RWPE1 (cell line): ENCODE results near the gene GPR12.

Experiments
- CTCF ChIA-PET: fragments of 350-600 bp; sonication (Branson Sonifier 250); formaldehyde crosslinking; extraction: SDS; loops from one replicate; lab custom pipeline; 2021; lab: Yijun Ruan, JAX
- POLR2A ChIA-PET: fragments of 400-600 bp; formaldehyde crosslinking; extraction: SDS; loops from one replicate; lab custom pipeline; 2020; ENCODE audit warnings: antibody characterized with exemption; ENCODE audit not compliant: low non-redundant PET; lab: Yijun Ruan, JAX
- DNase-seq: peaks from one replicate; pipeline ENCODE4 v3.0.0; 2012; ENCODE audit warnings: low spot score
- H3K27ac ChIP-seq: fragments of 450-650 bp; 2 replicates; pipeline ENCODE4 v1.5.1; 2017
- CTCF ChIP-seq: fragments of 450-650 bp; conservative IDR thresholded peaks from 2 replicates; pipeline ENCODE4 v1.5.1; 2017; ENCODE audit warnings: low read depth, mild to moderate bottlenecking

GPR12 gene

DNA sequence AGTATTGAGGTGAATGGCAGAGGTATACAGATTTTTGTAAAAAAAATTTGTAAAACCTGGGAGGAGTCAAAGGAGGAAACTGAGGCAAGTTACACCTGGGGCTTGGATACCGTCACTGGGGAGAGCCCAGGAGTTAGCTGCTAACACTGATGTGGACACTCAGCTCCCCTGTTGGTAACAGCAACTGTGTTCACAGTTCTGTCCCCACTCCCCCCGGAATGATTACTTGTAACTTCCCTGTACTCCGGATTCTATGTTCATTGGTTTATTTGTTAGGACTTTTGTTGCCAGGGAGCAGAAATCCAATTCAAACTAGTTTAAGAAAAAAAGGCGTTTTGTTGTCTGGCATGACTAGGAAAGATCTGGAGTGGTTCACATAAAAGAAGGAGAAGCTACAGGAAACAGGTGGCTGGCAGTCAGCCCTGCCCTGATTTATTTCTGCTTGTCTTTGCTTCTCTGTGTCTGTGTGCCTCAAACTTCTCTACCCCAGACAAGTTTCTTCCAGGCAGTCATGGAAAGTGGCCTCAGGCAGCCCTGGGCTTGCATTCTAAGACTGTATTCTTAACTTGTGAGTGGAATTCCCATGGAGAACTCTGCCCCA, 2.3 kb upstream of the GPR12 start:
- POLR2A ChIA-PET = no interaction called here

DNA sequence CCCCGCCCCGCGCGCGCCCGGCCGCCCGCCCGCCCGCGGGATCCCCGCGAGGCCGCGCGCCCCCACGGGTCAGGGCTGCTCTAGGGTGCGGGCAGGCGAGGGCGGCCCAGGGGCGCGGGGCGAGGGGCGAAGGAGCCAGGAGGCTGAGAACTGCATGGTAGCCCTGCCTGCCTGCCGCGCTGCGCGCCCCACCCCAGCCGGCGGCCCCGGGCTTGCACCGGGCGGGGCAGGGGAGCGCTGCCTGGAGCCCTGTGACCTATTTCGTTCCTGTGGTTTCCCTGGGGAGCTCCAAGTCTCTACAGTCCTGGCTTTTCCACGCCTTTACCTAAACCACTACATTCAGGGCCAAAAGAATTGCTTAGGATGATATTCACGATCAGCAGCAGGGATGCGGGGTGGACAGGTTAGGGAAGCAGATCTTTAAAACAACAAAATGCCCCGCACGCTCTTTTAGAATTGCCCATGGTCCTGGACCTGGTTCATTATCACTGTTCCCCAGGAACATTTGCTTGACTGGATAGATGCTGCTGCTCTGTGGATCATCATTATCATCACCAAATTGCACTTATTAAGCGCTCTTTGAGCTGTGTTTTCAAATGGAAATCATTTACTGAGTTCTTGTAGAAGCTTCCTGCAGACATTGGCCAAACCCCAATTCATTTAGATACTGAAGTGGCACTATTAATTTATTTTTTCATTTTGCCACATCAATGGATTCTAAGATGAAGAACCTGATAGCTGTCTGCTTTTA, 421 bp upstream of the GPR12 start:
- TF ChIP-seq CTCF = no peak
- DNase-seq = no peak
- CTCF ChIA-PET = interaction anchor here (0.6 to 0.7 kb wide), 2 partner anchors 222 to 539 kb away, joined by 3 read pairs; partner anchors contain the start of gene RNF6
- POLR2A ChIA-PET = no interaction called here
- H3K27ac ChIP-seq = no peak overlapping the region

More for the DNA sequence above, 2.3 kb upstream of the GPR12 start:
- DNase-seq = no peak
- no peak for TF ChIP-seq CTCF
- CTCF ChIA-PET = interaction anchor here (0.7 kb wide), 1 partner anchor 14 kb away, joined by 3 read pairs; no protein-coding TSS in a partner anchor
- H3K27ac ChIP-seq = no peak overlapping the region

- TF ChIP-seq CTCF = no peak
- ChIA-PET CTCF (interaction anchor here (0.6 kb wide), 2 partner anchors 74 to 171 kb away, joined by 3 read pairs; no protein-coding TSS in a partner anchor), POLR2A (no interaction called here)
- DNase-seq = no peak
- no peak overlapping the region for H3K27ac ChIP-seq
Observed at GRCh38 chr13:26759249-26759906, 1.2 kb downstream of the GPR12 start.

GRCh38 chr13:26758496-26759157, 2.0 kb downstream of the GPR12 start:
- CTCF ChIA-PET = interaction anchor here (0.6 to 0.7 kb wide), 2 partner anchors 19 to 75 kb away, joined by 3 to 4 read pairs; no protein-coding TSS in a partner anchor
- TF ChIP-seq CTCF = no peak

DNA sequence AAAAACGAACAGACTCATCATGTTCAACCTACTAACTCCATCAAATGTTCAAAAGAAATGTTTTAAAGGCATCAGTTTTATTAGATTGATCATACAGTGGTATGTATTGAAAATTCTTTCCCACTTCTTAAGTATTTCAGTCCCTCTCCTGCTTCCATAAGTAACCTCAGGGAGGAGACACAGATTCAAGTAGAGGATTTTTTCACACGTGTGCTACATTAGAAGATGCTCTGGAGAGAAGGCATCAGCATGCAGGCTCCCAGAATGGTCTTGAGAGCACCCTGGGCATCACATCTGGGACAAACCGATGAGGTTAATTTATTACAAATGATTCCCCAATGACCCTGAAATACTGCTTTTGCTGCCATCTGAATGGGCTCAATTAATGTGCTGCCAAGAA, 3.6 kb downstream of the GPR12 start:
- TF ChIP-seq CTCF = no peak
- H3K27ac ChIP-seq = no peak overlapping the region
- CTCF ChIA-PET = no interaction called here

More at GRCh38 chr13:26758496-26759157, 2.0 kb downstream of the GPR12 start:
- POLR2A ChIA-PET = no interaction called here
- H3K27ac ChIP-seq = no peak overlapping the region
- DNase-seq = no peak

DNA sequence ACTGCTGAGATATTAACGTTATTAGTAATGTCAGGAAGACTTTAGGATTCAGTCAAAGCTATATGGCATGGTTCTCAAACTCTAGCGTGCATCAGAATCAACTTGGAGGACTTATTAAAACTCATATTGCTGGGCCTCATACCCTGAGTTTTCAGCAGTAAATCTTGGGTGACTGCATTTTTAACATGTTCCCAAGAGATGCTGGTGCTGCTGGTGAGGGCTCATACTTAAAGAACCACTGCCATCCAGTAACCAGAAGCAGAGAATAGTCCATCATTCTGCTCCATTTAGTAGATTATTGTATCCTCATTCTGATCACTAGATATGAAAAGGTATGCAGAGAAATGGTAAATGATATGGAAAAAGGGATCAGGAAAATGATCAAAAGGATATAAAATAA, 7.9 kb downstream of the GPR12 start:
- ChIA-PET CTCF (no interaction called here), POLR2A (no interaction called here)
- no peak for TF ChIP-seq CTCF
- DNase-seq = no peak
- H3K27ac ChIP-seq = no peak overlapping the region

More for the DNA sequence above, 3.6 kb downstream of the GPR12 start:
- DNase-seq = no peak
- POLR2A ChIA-PET = no interaction called here
